Measurements from ENCODE around the gene CFAP52.

DNA sequence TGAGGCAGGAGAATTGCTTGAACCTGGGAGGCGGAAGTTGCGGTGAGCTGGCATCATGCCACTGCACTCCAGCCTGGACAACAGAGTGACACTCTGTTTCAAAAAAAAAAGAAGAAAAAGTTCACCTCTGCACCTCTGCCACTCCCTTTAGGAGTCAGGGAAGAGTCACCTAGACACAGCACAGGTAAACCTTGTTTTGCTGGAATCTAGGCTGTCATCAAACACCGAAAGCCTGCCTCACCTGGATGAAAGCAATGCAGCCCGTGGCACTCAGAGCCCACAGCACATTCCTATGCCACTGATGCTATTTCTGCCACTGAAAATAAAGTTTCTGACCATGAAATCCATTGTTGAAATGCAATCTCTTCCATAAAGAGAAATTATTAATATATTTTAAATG, 22.2 kb downstream of the CFAP52 start:
- TF ChIP-seq CTCF (IDR thresholded peaks at IDR 0.05; ENCODE audit: low read depth, low read length, missing input control) (no peak), JUND (IDR thresholded peaks at IDR 0.05) (no peak), YY1 (IDR thresholded peaks at IDR 0.05) (no peak), REST (IDR thresholded peaks at IDR 0.05) (no peak), RAD21 (IDR thresholded peaks at IDR 0.05) (no peak), GABPA (IDR thresholded peaks at IDR 0.05 in 1 of 2, conservative IDR thresholded peaks at IDR 0.05 in 1 of 2) (no peak), TAF1 (conservative IDR thresholded peaks at IDR 0.05) (no peak), EGR1 (IDR thresholded peaks at IDR 0.05; ENCODE audit: low read depth in 2 of 2) (no peak), RXRA (IDR thresholded peaks at IDR 0.05) (no peak), HNF4A (conservative IDR thresholded peaks at IDR 0.05) (no peak), ATF3 (IDR thresholded peaks at IDR 0.05) (no peak), MAX (IDR thresholded peaks at IDR 0.05) (no peak)
- TF ChIP-seq, protein P1, sequence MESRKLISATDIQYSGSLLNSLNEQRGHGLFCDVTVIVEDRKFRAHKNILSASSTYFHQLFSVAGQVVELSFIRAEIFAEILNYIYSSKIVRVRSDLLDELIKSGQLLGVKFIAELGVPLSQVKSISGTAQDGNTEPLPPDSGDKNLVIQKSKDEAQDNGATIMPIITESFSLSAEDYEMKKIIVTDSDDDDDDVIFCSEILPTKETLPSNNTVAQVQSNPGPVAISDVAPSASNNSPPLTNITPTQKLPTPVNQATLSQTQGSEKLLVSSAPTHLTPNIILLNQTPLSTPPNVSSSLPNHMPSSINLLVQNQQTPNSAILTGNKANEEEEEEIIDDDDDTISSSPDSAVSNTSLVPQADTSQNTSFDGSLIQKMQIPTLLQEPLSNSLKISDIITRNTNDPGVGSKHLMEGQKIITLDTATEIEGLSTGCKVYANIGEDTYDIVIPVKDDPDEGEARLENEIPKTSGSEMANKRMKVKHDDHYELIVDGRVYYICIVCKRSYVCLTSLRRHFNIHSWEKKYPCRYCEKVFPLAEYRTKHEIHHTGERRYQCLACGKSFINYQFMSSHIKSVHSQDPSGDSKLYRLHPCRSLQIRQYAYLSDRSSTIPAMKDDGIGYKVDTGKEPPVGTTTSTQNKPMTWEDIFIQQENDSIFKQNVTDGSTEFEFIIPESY (IDR thresholded peaks at IDR 0.05): no peak
